Hepatocyte (in vitro differentiated cells): ENCODE results near the gene RSU1. TPM values are rescaled to one million over a fixed set of nuclear protein-coding genes. Genes with fewer than 3 reads are reported as not detected.

Experiments
- DNase-seq: peaks from one replicate; pipeline ENCODE4 v3.0.0-alpha.2; 2016; ENCODE audit warnings: low spot score
- H2AFZ ChIP-seq: fragments of 200-600 bp; sonication (generic); 2 replicates; pipeline ENCODE4 v1.6.0; 2016; ENCODE audit warnings: antibody characterized with exemption, mild to moderate bottlenecking
- H3K27ac ChIP-seq: fragments of 200-600 bp; sonication (generic); 2 replicates; pipeline ENCODE4 v1.5.1; 2016; ENCODE audit warnings: mild to moderate bottlenecking
- H3K27me3 ChIP-seq: fragments of 200-600 bp; sonication (generic); 2 replicates; pipeline ENCODE4 v1.6.1; 2016
- H3K36me3 ChIP-seq: fragments of 200-600 bp; sonication (generic); replicated peaks from 2 replicates; pipeline ENCODE4 v1.5.1; 2016; ENCODE audit warnings: low read depth; ENCODE audit not compliant: insufficient read depth
- H3K4me1 ChIP-seq: fragments of 200-600 bp; sonication (generic); 2 replicates; pipeline ENCODE4 v1.5.1; 2016; ENCODE audit warnings: mild to moderate bottlenecking, moderate library complexity; ENCODE audit not compliant: insufficient read depth
- H3K4me2 ChIP-seq: fragments of 200-600 bp; sonication (generic); 2 replicates; pipeline ENCODE4 v1.6.0; 2016
- H3K4me3 ChIP-seq: fragments of 200-600 bp; sonication (generic); 2 replicates; pipeline ENCODE4 v1.5.1; 2016; ENCODE audit warnings: mild to moderate bottlenecking
- H3K79me2 ChIP-seq: fragments of 200-600 bp; sonication (generic); 2 replicates; pipeline ENCODE4 v1.6.0; 2017; ENCODE audit warnings: mild to moderate bottlenecking
- H3K9me2 ChIP-seq: fragments of 200-600 bp; sonication (generic); replicated peaks from 2 replicates; pipeline ENCODE4 v1.6.0; 2017; ENCODE audit warnings: mild to moderate bottlenecking; ENCODE audit not compliant: insufficient read depth
- H3K9me3 ChIP-seq: fragments of 200-600 bp; sonication (generic); 2 replicates; pipeline ENCODE4 v1.5.1; 2016; ENCODE audit warnings: low read depth, mild to moderate bottlenecking
- H4K20me1 ChIP-seq: fragments of 200-600 bp; sonication (generic); 2 replicates; pipeline ENCODE4 v1.6.0; 2016; ENCODE audit warnings: mild to moderate bottlenecking; ENCODE audit not compliant: insufficient read depth, poor library complexity, severe bottlenecking
- CTCF ChIP-seq: fragments of 200-600 bp; sonication (generic); IDR thresholded peaks from 2 replicates; pipeline ENCODE4 v1.5.1; 2016; ENCODE audit warnings: antibody characterized with exemption, mild to moderate bottlenecking; ENCODE audit not compliant: poor library complexity
- EZH2 ChIP-seq: fragments of 200-600 bp; sonication (generic); IDR thresholded peaks from 2 replicates; pipeline ENCODE4 v1.6.1; 2016; ENCODE audit warnings: antibody characterized with exemption, mild to moderate bottlenecking, borderline replicate concordance
- EZH2phosphoT487 ChIP-seq: fragments of 200-600 bp; sonication (generic); IDR thresholded peaks from one replicate; pipeline ENCODE4 v1.6.1; 2018; ENCODE audit warnings: antibody characterized with exemption, mild to moderate bottlenecking, low read depth, moderate library complexity; ENCODE audit not compliant: unreplicated experiment, severe bottlenecking
- WGBS: methylation state at CpG from one replicate; pipeline ENCODE4 v1.1.6; 2016; ENCODE audit warnings: low lambda C conversion rate; ENCODE audit errors: missing lambda C conversion rate; 5-methylcytosine and 5-hydroxymethylcytosine counted together
- polyA plus RNA-seq: library from polyadenylated mRNA; unstranded; fragments of >200 nt; fragmentation: Nextera tagmentation; extraction: Ambion mirVana; gene quantifications from 2 replicates; pipeline ENCODE4 v1.2.1, GENCODE V29; 2016
- total RNA-seq: library from RNA; depleted of rRNA; stranded (reverse); fragments of >200 nt; gene quantifications from 2 replicates; pipeline ENCODE4 v1.2.3, GENCODE V29; 2014

Gene RSU1
- total and polyA plus RNA-seq, 2 experiments from 2014 or later = 37.0 to 52.3 TPM

- Histone ChIP-seq H3K27ac (no peak overlapping the region), H3K4me3 (no peak overlapping the region), H3K4me2 (no peak overlapping the region), H3K4me1 (no peaks in the 10 kb centered on the region), H4K20me1 (no peaks in the 10 kb centered on the region), H3K9me3 (no peaks in the 10 kb centered on the region), H3K79me2 (no peaks in the 10 kb centered on the region), H3K9me2 (no peaks in the 10 kb centered on the region), H3K36me3 (no peaks in the 10 kb centered on the region), H2AFZ (no peak overlapping the region), H3K27me3 (no peaks in the 10 kb centered on the region)
- no peak for TF ChIP-seq EZH2phosphoT487
- TF ChIP-seq CTCF = no peak
- no peak for TF ChIP-seq EZH2
- WGBS = 73% methylated on average over 10 of the region's 10 CpGs
- DNase-seq = no peak
These were observed 31.4 kb upstream of the RSU1 start for GRCh38 chr10:16848562-16849154.

GRCh38 chr10:16847644-16848043 is 30.4 kb upstream of the RSU1 start:
- 78% methylated on average over 6 of the region's 6 CpGs for WGBS

GRCh38 chr10:16845248-16845647 is 28.0 kb upstream of the RSU1 start:
- H2AFZ ChIP-seq = no peak overlapping the region
- TF ChIP-seq EZH2phosphoT487 = no peak
- TF ChIP-seq CTCF = no peak
- TF ChIP-seq EZH2 = no peak
- H3K4me2 ChIP-seq = no peak overlapping the region

More at GRCh38 chr10:16847644-16848043, 30.4 kb upstream of the RSU1 start:
- no peak overlapping the region for H3K27ac ChIP-seq
- no peaks in the 10 kb centered on the region for H3K9me2 ChIP-seq
- no peaks in the 10 kb centered on the region for H3K27me3 ChIP-seq
- no peak for DNase-seq
- no peaks in the 10 kb centered on the region for H3K36me3 ChIP-seq
- H4K20me1 ChIP-seq = no peaks in the 10 kb centered on the region
- no peak for TF ChIP-seq EZH2
- TF ChIP-seq EZH2phosphoT487 = no peak
- no peak for TF ChIP-seq CTCF
- H3K4me2 ChIP-seq = no peak overlapping the region
- H3K79me2 ChIP-seq = no peaks in the 10 kb centered on the region
- no peaks in the 10 kb centered on the region for H3K9me3 ChIP-seq
- no peak overlapping the region for H2AFZ ChIP-seq
- no peak overlapping the region for H3K4me3 ChIP-seq
- H3K4me1 ChIP-seq = no peaks in the 10 kb centered on the region

More at GRCh38 chr10:16845248-16845647, 28.0 kb upstream of the RSU1 start:
- no peaks in the 10 kb centered on the region for H4K20me1 ChIP-seq
- H3K36me3 ChIP-seq = no peaks in the 10 kb centered on the region
- no peaks in the 10 kb centered on the region for H3K79me2 ChIP-seq
- no peak for DNase-seq
- H3K27me3 ChIP-seq = no peaks in the 10 kb centered on the region
- no peaks in the 10 kb centered on the region for H3K9me3 ChIP-seq
- no peaks in the 10 kb centered on the region for H3K4me1 ChIP-seq
- no peaks in the 10 kb centered on the region for H3K9me2 ChIP-seq
- H3K27ac ChIP-seq = no peak overlapping the region
- H3K4me3 ChIP-seq = no peak overlapping the region
